Esophagus muscularis mucosa (tissue), 3 donors: ENCODE results near the gene CMTR1.

Source experiments
- POLR2A ChIP-seq: fragments of 450-650 bp; IDR thresholded peaks from one replicate; pipeline ENCODE4 v1.6.1; 2017; ENCODE audit warnings: antibody characterized with exemption, moderate library complexity, mild to moderate bottlenecking, low read depth
- POLR2AphosphoS5 ChIP-seq, 2 donors: sonication (generic); formaldehyde crosslinking; IDR thresholded peaks; one replicate each; pipeline ENCODE4 v1.6.1; 2017; ENCODE audit warnings: antibody characterized with exemption in 2 of 2
- TF ChIP-seq, protein P1 (sequence below), 3 experiments: fragments of 200-600 bp in 2 of 3; fragments of 450-650 bp in 1 of 3; sonication (generic) in 2 of 3; IDR thresholded peaks; one replicate each; pipeline ENCODE4 v1.5.1; 2017 to 2019; ENCODE audit warnings: antibody characterized with exemption in 3 of 3, mild to moderate bottlenecking in 2 of 3, moderate library complexity in 1 of 3

DNA sequence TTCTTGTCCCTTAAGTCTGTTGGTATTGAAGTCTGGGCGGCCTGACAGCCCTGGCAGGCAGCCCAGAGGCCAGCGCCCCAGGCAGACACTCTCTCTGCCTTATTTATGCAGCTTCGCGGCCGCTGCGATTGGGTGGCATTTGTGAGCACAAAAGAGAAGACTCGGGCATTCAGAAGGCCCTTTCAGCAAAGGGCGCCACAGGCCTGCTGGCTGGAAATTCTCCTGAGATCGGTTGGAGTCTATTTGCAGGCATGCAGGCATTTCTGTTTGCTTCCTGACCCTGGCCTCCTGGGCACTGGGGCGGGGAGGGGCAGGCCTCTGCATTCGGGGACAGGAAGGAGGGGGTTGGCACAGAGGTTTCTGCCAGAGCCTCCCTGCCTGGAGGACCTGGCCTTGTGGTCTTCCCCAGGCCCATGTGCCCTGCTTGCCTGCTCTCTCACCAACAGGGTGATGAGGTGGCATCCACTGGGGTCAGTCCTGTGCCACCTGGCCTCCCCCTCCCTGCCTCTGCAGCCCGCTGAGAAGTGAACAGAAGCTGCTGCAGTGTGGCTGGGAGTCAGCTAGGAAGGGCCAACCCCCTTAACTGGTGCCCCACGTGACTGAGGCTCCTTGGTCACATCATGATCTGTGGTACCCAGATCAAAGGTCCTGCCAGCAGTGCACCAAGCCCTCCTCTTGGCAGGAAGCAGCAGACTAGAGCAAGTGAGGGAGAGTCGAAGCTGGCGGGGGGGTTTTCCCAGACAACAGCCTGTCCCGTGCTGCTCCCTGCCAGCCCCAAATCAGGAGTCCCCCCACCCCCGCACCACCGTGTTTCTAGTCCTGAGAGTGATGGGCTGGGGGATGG lies 83.3 kb downstream of the CMTR1 start:
- TF ChIP-seq, protein P1, sequence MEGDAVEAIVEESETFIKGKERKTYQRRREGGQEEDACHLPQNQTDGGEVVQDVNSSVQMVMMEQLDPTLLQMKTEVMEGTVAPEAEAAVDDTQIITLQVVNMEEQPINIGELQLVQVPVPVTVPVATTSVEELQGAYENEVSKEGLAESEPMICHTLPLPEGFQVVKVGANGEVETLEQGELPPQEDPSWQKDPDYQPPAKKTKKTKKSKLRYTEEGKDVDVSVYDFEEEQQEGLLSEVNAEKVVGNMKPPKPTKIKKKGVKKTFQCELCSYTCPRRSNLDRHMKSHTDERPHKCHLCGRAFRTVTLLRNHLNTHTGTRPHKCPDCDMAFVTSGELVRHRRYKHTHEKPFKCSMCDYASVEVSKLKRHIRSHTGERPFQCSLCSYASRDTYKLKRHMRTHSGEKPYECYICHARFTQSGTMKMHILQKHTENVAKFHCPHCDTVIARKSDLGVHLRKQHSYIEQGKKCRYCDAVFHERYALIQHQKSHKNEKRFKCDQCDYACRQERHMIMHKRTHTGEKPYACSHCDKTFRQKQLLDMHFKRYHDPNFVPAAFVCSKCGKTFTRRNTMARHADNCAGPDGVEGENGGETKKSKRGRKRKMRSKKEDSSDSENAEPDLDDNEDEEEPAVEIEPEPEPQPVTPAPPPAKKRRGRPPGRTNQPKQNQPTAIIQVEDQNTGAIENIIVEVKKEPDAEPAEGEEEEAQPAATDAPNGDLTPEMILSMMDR (IDR thresholded peaks at IDR 0.05) = no peak
- TF ChIP-seq POLR2A = no peak
- TF ChIP-seq POLR2AphosphoS5 (IDR thresholded peaks at IDR 0.05) = no peak
